Measurements from ENCODE around the gene ANKLE1.

The ANKLE1 gene

GRCh38 chr19:17325133-17325532 lies 43.4 kb downstream of the ANKLE1 start:
- no peaks in the 10 kb centered on the region for H3K27me3 ChIP-seq
- H3K4me1 ChIP-seq = no peaks in the 10 kb centered on the region
- no peak for TF ChIP-seq CTCF (IDR thresholded peaks at IDR 0.05; ENCODE audit: low read depth, low read length)
- DNase-seq = no peak
- no peaks in the 10 kb centered on the region for H3K9me3 ChIP-seq
- H3K4me3 ChIP-seq (ENCODE audit: low read depth, low read length) = no peak overlapping the region
- H3K36me3 ChIP-seq = peaks cover 12% of the 10 kb centered on the region

GRCh38 chr19:17325881-17326594 lies 44.3 kb downstream of the ANKLE1 start:
- no peak for TF ChIP-seq CTCF (IDR thresholded peaks at IDR 0.05; ENCODE audit: low read depth, low read length)
- H3K9me3 ChIP-seq = no peaks in the 10 kb centered on the region
- no peak for DNase-seq
- H3K4me3 ChIP-seq (ENCODE audit: low read depth, low read length) = no peak overlapping the region
- H3K4me1 ChIP-seq = no peaks in the 10 kb centered on the region
- H3K36me3 ChIP-seq = 0 out of 2 replicates have a peak, but pooled peaks cover 8% of the 10 kb centered on the region
- H3K27me3 ChIP-seq = no peaks in the 10 kb centered on the region

GRCh38 chr19:17326595-17326966 lies 44.9 kb downstream of the ANKLE1 start:
- no peaks in the 10 kb centered on the region for H3K4me1 ChIP-seq
- H3K27me3 ChIP-seq = no peaks in the 10 kb centered on the region
- DNase-seq = no peak
- TF ChIP-seq CTCF (IDR thresholded peaks at IDR 0.05; ENCODE audit: low read depth, low read length) = no peak
- H3K4me3 ChIP-seq (ENCODE audit: low read depth, low read length) = no peak overlapping the region
- no peaks in the 10 kb centered on the region for H3K9me3 ChIP-seq
- 0 out of 2 replicates have a peak, but pooled peaks cover 4% of the 10 kb centered on the region for H3K36me3 ChIP-seq

- Histone ChIP-seq H3K4me1 (no peaks in the 10 kb centered on the region; the same call in 1 of the 2 replicates), H3K9me3 (no peaks in the 10 kb centered on the region), H3K4me3 (ENCODE audit: low read depth, low read length) (no peak overlapping the region), H3K27me3 (no peaks in the 10 kb centered on the region), H3K36me3 (no peaks in the 10 kb centered on the region)
- DNase-seq = no peak
- no peak for TF ChIP-seq CTCF (IDR thresholded peaks at IDR 0.05; ENCODE audit: low read depth, low read length)
Measured at GRCh38 chr19:17327068-17327653, 45.5 kb downstream of the ANKLE1 start.

- no peak overlapping the region for H3K4me3 ChIP-seq (ENCODE audit: low read depth, low read length)
- no peaks in the 10 kb centered on the region; the same call in 1 of the 2 replicates for H3K4me1 ChIP-seq
- no peaks in the 10 kb centered on the region for H3K27me3 ChIP-seq
- no peak for TF ChIP-seq CTCF (IDR thresholded peaks at IDR 0.05; ENCODE audit: low read depth, low read length)
- DNase-seq = no peak
- no peaks in the 10 kb centered on the region for H3K9me3 ChIP-seq
- H3K36me3 ChIP-seq = no peaks in the 10 kb centered on the region
Measured at GRCh38 chr19:17327654-17328516, 46.2 kb downstream of the ANKLE1 start.

Data from BE2C (cell line).